ENCODE data around the gene GRPR.

- TF ChIP-seq CTCF (IDR thresholded peaks at IDR 0.05; ENCODE audit: insufficient read depth, low read depth, low read length): no peak
- TF ChIP-seq EZH2 (IDR thresholded peaks at IDR 0.05; ENCODE audit: insufficient read depth, low read length): no peak
These were observed 21.8 kb upstream of the GRPR start for GRCh38 chrX:16101581-16101980.
